Gastroesophageal sphincter (tissue), 3 donors: ENCODE data around the gene UNC93A.

Source experiments
- EP300 ChIP-seq: sonication (generic); formaldehyde crosslinking; IDR thresholded peaks from one replicate; pipeline ENCODE4 v1.6.1; 2017; ENCODE audit warnings: antibody characterized with exemption, mild to moderate bottlenecking
- POLR2A ChIP-seq, 2 donors: fragments of 450-650 bp; IDR thresholded peaks; one replicate each; pipeline ENCODE4 v1.6.1; 2017; ENCODE audit warnings: antibody characterized with exemption in 2 of 2, mild to moderate bottlenecking in 2 of 2, moderate library complexity in 1 of 2
- TF ChIP-seq, protein P1 (sequence below), 4 experiments: fragments of 200-600 bp in 2 of 4; fragments of 450-650 bp in 2 of 4; sonication (generic) in 1 of 4; IDR thresholded peaks; one replicate each; pipeline ENCODE4 v1.5.1; 2017 to 2019; ENCODE audit warnings: antibody characterized with exemption in 4 of 4, mild to moderate bottlenecking in 2 of 4, moderate library complexity in 2 of 4

DNA sequence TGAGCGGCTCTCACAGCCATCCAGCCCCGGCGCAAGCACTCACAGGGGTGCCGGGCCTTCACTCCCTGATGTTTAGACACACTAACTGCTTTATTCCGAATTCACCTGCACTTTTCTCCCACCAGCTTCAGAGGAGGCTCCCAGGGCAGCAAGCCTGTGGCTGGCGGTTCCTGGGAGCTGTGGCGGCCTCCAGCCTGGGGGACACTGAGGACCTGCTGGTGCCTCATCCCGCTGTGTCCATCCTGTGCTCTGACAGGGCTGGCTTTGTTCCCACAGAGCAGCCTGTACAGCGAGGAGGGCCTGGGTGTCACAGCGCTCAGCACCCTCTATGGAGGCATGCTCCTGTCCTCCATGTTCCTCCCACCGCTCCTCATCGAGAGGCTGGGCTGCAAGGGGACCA lies 3.1 kb downstream of the UNC93A start:
- TF ChIP-seq POLR2A (IDR thresholded peaks at IDR 0.05), result no peak
- TF ChIP-seq, protein P1, sequence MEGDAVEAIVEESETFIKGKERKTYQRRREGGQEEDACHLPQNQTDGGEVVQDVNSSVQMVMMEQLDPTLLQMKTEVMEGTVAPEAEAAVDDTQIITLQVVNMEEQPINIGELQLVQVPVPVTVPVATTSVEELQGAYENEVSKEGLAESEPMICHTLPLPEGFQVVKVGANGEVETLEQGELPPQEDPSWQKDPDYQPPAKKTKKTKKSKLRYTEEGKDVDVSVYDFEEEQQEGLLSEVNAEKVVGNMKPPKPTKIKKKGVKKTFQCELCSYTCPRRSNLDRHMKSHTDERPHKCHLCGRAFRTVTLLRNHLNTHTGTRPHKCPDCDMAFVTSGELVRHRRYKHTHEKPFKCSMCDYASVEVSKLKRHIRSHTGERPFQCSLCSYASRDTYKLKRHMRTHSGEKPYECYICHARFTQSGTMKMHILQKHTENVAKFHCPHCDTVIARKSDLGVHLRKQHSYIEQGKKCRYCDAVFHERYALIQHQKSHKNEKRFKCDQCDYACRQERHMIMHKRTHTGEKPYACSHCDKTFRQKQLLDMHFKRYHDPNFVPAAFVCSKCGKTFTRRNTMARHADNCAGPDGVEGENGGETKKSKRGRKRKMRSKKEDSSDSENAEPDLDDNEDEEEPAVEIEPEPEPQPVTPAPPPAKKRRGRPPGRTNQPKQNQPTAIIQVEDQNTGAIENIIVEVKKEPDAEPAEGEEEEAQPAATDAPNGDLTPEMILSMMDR (IDR thresholded peaks at IDR 0.05), result no peak
- no peak for TF ChIP-seq EP300
